ENCODE data around the gene PLCB4.

PLCB4 gene

DNA sequence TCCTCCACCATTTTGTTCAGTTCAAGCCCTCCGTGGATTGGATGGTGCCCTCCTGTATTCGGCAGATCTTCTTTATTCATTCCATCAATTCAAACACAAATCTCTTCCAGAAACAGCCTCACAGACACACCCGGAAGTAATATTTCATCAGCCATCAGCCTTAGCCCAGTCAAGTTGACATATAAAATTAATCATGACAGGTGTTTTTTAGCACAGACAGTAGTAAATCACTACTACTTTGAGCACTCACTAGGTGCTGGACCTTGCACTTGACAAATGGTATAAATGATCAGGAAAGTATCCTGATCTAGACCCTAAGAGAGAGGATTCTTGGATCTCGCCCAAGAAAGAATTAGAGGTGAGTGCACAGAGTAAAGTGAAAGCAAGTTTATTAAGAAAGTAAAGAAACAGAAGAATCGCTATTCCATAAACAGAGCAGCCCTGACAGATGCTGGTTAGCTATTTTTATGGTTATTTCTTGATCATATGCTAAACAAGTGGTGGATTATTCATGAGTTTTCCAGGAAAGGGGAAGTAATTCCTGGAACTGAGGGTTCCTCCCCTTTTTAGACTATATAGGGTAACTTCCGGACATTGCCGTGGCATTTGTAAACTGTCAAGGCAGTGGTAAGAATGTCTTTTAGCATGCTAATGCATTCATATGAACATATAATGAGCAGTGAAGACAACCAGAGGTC, 250.9 kb downstream of the PLCB4 start:
- H3K36me3 ChIP-seq (ENCODE audit: control insufficient read depth in 2 of 2, insufficient read depth in 1 of 2, low read length in 2 of 2) = no peaks in the 10 kb centered on the region
- no peak for TF ChIP-seq ZSCAN30 (tag by site-specific recombination; IDR thresholded peaks at IDR 0.05)
- no peak for TF ChIP-seq ZNF302 (tag by site-specific recombination; IDR thresholded peaks at IDR 0.05; ENCODE audit: low read depth)
- no peak for TF ChIP-seq KLF10 (tag by site-specific recombination; IDR thresholded peaks at IDR 0.05)
- TF ChIP-seq ZNF560 (tag by site-specific recombination; IDR thresholded peaks at IDR 0.05; ENCODE audit: borderline replicate concordance) = no peak
- no peak for TF ChIP-seq ZNF10 (tag by site-specific recombination; IDR thresholded peaks at IDR 0.05)
- TF ChIP-seq ZNF2 (tag by site-specific recombination; IDR thresholded peaks at IDR 0.05) = no peak
- no peak for TF ChIP-seq ZNF223 (tag by site-specific recombination; IDR thresholded peaks at IDR 0.05)
- TF ChIP-seq, protein P1, sequence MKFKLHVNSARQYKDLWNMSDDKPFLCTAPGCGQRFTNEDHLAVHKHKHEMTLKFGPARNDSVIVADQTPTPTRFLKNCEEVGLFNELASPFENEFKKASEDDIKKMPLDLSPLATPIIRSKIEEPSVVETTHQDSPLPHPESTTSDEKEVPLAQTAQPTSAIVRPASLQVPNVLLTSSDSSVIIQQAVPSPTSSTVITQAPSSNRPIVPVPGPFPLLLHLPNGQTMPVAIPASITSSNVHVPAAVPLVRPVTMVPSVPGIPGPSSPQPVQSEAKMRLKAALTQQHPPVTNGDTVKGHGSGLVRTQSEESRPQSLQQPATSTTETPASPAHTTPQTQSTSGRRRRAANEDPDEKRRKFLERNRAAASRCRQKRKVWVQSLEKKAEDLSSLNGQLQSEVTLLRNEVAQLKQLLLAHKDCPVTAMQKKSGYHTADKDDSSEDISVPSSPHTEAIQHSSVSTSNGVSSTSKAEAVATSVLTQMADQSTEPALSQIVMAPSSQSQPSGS (tag by site-specific recombination; IDR thresholded peaks at IDR 0.05; ENCODE audit: low read depth) = no peak
- TF ChIP-seq, protein P2, sequence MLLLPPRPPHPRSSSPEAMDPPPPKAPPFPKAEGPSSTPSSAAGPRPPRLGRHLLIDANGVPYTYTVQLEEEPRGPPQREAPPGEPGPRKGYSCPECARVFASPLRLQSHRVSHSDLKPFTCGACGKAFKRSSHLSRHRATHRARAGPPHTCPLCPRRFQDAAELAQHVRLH (tag by site-specific recombination; IDR thresholded peaks at IDR 0.05) = no peak
- TF ChIP-seq ZNF747 (tag by site-specific recombination; IDR thresholded peaks at IDR 0.05) = no peak
- TF ChIP-seq, protein P3, sequence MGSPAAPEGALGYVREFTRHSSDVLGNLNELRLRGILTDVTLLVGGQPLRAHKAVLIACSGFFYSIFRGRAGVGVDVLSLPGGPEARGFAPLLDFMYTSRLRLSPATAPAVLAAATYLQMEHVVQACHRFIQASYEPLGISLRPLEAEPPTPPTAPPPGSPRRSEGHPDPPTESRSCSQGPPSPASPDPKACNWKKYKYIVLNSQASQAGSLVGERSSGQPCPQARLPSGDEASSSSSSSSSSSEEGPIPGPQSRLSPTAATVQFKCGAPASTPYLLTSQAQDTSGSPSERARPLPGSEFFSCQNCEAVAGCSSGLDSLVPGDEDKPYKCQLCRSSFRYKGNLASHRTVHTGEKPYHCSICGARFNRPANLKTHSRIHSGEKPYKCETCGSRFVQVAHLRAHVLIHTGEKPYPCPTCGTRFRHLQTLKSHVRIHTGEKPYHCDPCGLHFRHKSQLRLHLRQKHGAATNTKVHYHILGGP (tag by site-specific recombination; IDR thresholded peaks at IDR 0.05) = no peak
- TF ChIP-seq, protein P4, sequence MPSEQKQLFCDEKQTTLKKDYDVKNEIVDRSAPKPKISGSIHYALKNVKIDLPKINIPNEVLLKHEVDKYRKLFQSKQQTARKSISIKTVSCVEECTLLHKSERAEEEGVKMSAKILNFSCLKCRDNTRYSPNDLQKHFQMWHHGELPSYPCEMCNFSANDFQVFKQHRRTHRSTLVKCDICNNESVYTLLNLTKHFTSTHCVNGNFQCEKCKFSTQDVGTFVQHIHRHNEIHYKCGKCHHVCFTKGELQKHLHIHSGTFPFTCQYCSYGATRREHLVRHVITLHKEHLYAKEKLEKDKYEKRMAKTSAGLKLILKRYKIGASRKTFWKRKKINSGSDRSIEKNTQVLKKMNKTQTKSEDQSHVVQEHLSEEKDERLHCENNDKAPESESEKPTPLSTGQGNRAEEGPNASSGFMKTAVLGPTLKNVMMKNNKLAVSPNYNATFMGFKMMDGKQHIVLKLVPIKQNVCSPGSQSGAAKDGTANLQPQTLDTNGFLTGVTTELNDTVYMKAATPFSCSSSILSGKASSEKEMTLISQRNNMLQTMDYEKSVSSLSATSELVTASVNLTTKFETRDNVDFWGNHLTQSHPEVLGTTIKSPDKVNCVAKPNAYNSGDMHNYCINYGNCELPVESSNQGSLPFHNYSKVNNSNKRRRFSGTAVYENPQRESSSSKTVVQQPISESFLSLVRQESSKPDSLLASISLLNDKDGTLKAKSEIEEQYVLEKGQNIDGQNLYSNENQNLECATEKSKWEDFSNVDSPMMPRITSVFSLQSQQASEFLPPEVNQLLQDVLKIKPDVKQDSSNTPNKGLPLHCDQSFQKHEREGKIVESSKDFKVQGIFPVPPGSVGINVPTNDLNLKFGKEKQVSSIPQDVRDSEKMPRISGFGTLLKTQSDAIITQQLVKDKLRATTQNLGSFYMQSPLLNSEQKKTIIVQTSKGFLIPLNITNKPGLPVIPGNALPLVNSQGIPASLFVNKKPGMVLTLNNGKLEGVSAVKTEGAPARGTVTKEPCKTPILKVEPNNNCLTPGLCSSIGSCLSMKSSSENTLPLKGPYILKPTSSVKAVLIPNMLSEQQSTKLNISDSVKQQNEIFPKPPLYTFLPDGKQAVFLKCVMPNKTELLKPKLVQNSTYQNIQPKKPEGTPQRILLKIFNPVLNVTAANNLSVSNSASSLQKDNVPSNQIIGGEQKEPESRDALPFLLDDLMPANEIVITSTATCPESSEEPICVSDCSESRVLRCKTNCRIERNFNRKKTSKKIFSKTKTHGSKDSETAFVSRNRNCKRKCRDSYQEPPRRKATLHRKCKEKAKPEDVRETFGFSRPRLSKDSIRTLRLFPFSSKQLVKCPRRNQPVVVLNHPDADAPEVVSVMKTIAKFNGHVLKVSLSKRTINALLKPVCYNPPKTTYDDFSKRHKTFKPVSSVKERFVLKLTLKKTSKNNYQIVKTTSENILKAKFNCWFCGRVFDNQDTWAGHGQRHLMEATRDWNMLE (tag by site-specific recombination; conservative IDR thresholded peaks at IDR 0.05; ENCODE audit: low read depth) = no peak
- TF ChIP-seq, protein P5, sequence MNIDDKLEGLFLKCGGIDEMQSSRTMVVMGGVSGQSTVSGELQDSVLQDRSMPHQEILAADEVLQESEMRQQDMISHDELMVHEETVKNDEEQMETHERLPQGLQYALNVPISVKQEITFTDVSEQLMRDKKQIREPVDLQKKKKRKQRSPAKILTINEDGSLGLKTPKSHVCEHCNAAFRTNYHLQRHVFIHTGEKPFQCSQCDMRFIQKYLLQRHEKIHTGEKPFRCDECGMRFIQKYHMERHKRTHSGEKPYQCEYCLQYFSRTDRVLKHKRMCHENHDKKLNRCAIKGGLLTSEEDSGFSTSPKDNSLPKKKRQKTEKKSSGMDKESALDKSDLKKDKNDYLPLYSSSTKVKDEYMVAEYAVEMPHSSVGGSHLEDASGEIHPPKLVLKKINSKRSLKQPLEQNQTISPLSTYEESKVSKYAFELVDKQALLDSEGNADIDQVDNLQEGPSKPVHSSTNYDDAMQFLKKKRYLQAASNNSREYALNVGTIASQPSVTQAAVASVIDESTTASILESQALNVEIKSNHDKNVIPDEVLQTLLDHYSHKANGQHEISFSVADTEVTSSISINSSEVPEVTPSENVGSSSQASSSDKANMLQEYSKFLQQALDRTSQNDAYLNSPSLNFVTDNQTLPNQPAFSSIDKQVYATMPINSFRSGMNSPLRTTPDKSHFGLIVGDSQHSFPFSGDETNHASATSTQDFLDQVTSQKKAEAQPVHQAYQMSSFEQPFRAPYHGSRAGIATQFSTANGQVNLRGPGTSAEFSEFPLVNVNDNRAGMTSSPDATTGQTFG (tag by site-specific recombination; IDR thresholded peaks at IDR 0.05; ENCODE audit: borderline replicate concordance) = no peak
- TF ChIP-seq ZXDB (tag by site-specific recombination; IDR thresholded peaks at IDR 0.05) = no peak
- TF ChIP-seq, protein P6, sequence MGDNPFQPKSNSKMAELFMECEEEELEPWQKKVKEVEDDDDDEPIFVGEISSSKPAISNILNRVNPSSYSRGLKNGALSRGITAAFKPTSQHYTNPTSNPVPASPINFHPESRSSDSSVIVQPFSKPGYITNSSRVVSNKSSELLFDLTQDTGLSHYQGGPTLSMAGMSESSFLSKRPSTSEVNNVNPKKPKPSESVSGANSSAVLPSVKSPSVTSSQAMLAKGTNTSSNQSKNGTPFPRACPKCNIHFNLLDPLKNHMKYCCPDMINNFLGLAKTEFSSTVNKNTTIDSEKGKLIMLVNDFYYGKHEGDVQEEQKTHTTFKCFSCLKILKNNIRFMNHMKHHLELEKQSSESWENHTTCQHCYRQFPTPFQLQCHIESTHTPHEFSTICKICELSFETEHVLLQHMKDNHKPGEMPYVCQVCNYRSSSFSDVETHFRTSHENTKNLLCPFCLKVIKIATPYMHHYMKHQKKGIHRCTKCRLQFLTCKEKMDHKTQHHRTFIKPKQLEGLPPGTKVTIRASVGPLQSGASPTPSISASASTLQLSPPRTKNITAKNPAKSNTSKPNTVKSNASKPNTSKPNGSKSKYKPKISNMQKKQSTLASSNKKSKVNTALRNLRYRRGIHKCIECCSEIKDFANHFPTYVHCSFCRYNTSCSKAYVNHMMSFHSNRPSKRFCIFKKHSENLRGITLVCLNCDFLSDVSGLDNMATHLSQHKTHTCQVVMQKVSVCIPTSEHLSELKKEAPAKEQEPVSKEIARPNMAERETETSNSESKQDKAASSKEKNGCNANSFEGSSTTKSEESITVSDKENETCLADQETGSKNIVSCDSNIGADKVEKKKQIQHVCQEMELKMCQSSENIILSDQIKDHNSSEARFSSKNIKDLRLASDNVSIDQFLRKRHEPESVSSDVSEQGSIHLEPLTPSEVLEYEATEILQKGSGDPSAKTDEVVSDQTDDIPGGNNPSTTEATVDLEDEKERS (tag by site-specific recombination; IDR thresholded peaks at IDR 0.05) = no peak
- TF ChIP-seq, protein P7, sequence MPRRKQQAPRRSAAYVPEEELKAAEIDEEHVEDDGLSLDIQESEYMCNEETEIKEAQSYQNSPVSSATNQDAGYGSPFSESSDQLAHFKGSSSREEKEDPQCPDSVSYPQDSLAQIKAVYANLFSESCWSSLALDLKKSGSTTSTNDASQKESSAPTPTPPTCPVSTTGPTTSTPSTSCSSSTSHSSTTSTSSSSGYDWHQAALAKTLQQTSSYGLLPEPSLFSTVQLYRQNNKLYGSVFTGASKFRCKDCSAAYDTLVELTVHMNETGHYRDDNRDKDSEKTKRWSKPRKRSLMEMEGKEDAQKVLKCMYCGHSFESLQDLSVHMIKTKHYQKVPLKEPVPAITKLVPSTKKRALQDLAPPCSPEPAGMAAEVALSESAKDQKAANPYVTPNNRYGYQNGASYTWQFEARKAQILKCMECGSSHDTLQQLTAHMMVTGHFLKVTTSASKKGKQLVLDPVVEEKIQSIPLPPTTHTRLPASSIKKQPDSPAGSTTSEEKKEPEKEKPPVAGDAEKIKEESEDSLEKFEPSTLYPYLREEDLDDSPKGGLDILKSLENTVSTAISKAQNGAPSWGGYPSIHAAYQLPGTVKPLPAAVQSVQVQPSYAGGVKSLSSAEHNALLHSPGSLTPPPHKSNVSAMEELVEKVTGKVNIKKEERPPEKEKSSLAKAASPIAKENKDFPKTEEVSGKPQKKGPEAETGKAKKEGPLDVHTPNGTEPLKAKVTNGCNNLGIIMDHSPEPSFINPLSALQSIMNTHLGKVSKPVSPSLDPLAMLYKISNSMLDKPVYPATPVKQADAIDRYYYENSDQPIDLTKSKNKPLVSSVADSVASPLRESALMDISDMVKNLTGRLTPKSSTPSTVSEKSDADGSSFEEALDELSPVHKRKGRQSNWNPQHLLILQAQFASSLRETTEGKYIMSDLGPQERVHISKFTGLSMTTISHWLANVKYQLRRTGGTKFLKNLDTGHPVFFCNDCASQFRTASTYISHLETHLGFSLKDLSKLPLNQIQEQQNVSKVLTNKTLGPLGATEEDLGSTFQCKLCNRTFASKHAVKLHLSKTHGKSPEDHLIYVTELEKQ (tag by site-specific recombination; IDR thresholded peaks at IDR 0.05; ENCODE audit: borderline replicate concordance) = no peak
- no peak for TF ChIP-seq KLF7 (tag by site-specific recombination; IDR thresholded peaks at IDR 0.05; ENCODE audit: borderline replicate concordance)
- TF ChIP-seq ZNF239 (tag by site-specific recombination; IDR thresholded peaks at IDR 0.05) = no peak
- TF ChIP-seq ZNF707 (tag by site-specific recombination; IDR thresholded peaks at IDR 0.05) = no peak
- ChIA-PET CTCF (interaction anchor here (1.2 kb wide), 1 partner anchor 16 kb away, joined by 4 read pairs; no protein-coding TSS in a partner anchor), POLR2A (no interaction called here)
- H3K4me1 ChIP-seq (ENCODE audit: control insufficient read depth, insufficient read depth, low read length) = no peaks in the 10 kb centered on the region
- H3K27ac ChIP-seq (ENCODE audit: extremely low read depth, low read depth, low read length) = no peak overlapping the region
- no peak overlapping the region for H3K4me3 ChIP-seq (ENCODE audit: low read depth, low read length)
- H3K9me3 ChIP-seq (ENCODE audit: control insufficient read depth, insufficient read depth, low read depth, low read length) = no peaks in the 10 kb centered on the region

Measured in HEK293 (cell line).